D721Med (cell line): Measurements from ENCODE around the gene CNTN6.

Source experiments
- DNase-seq: peaks from one replicate; pipeline ENCODE4 v3.0.0; 2011; ENCODE audit warnings: low spot score; ENCODE audit not compliant: insufficient read length
- FAIRE-seq: peaks from 2 replicates; lab custom pipeline; 2011; peaks lifted over from hg19 to GRCh38; lab: Jason Lieb, UNC
- CTCF ChIP-seq: IDR thresholded peaks from 2 replicates; pipeline ENCODE4 v1.5.1; 2012; ENCODE audit warnings: mild to moderate bottlenecking, control low read depth; ENCODE audit not compliant: insufficient read depth; ENCODE audit errors: missing control alignments

Gene CNTN6

GRCh38 chr3:1288805-1289494 lies 196.1 kb downstream of the CNTN6 start:
- FAIRE-seq, result no peak
- no peak for TF ChIP-seq CTCF
- no peak for DNase-seq

DNA sequence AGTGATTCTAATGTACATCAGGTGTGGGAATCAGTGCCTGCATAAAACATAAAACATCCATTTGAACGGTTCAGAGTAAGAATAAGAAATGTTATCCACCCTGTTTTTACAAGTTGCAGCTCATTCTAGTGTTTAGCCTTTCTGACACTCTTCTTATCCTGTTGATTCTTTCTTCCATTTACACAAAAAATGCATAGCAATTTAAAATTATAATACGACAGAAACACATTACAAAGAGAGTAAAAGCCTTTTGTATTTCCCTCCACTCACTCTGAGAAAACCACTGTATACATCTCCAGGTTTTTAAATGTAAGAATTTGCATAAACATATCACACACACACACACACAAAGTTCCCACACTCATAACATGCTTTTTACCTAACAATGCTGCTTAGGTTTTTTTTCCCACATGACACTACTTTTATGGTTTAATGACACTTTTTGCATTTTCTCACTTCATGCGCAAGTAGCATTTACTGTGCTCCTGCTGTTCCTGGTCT lies 199.8 kb downstream of the CNTN6 start:
- DNase-seq, result no peak
- no peak for FAIRE-seq
- TF ChIP-seq CTCF, result no peak

GRCh38 chr3:1294586-1294985 lies 201.8 kb downstream of the CNTN6 start:
- FAIRE-seq (no peak), DNase-seq (no peak)
- no peak for TF ChIP-seq CTCF

GRCh38 chr3:1318296-1319005 lies 225.6 kb downstream of the CNTN6 start:
- no peak for TF ChIP-seq CTCF
- FAIRE-seq, result no peak
- DNase-seq, result no peak

GRCh38 chr3:1326546-1326945 lies 233.7 kb downstream of the CNTN6 start:
- TF ChIP-seq CTCF, result no peak

GRCh38 chr3:1330107-1330506 lies 237.3 kb downstream of the CNTN6 start:
- TF ChIP-seq CTCF, result no peak

More at GRCh38 chr3:1326546-1326945, 233.7 kb downstream of the CNTN6 start:
- FAIRE-seq (no peak), DNase-seq (no peak)

DNA sequence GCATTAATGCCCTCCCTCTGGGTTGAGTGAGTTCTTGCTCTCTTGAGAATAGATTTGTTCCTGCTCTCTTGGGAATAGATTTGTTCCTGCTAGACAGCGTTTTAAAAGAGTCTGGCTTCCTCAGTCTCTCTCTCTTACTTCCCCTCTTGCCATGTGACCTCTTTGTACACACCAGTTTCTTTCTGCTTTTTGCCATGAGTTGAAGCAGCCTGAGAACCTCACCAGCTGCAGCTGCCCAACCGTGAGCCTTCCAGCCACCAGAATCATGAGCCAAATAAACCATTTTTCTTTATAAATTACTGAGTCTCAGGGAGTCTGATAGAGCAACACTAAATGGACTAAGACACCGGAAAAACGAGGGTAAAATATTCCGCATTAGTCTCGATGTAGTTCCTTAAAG lies 253.6 kb downstream of the CNTN6 start:
- TF ChIP-seq CTCF, result no peak
- FAIRE-seq, result no peak
- DNase-seq, result no peak

More at GRCh38 chr3:1330107-1330506, 237.3 kb downstream of the CNTN6 start:
- FAIRE-seq (no peak), DNase-seq (no peak)
